ENCODE data around the gene KCTD10.

DNA sequence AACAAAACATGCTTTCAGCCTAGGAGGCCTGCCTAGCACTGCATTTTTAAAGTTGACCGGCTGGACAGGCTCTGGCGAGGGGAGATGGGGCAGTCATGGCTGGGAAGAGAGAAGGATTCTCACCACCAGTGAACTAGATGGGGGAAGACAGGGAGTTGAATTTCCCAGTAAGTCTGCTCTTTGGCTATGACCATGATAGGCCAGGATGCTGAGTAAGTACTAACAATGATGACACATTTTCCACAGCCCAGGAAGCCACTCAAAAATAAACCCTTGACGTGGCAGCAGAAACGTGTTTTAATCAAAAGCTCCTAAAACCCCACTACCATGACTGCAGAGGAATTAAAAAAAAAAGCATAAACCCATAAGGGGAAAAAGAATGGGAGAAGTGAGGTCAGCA, 19.0 kb downstream of the KCTD10 start:
- TF ChIP-seq, protein P1, sequence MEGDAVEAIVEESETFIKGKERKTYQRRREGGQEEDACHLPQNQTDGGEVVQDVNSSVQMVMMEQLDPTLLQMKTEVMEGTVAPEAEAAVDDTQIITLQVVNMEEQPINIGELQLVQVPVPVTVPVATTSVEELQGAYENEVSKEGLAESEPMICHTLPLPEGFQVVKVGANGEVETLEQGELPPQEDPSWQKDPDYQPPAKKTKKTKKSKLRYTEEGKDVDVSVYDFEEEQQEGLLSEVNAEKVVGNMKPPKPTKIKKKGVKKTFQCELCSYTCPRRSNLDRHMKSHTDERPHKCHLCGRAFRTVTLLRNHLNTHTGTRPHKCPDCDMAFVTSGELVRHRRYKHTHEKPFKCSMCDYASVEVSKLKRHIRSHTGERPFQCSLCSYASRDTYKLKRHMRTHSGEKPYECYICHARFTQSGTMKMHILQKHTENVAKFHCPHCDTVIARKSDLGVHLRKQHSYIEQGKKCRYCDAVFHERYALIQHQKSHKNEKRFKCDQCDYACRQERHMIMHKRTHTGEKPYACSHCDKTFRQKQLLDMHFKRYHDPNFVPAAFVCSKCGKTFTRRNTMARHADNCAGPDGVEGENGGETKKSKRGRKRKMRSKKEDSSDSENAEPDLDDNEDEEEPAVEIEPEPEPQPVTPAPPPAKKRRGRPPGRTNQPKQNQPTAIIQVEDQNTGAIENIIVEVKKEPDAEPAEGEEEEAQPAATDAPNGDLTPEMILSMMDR (conservative IDR thresholded peaks at IDR 0.05), result no peak
- no peak for TF ChIP-seq EZH2 (IDR thresholded peaks at IDR 0.05; ENCODE audit: low read depth)

Measured in PC-9 (cell line).